HG03064 (cell line): Measurements from ENCODE around the gene UBASH3B.

ENCODE experiments used
- ATAC-seq: cut with Tn5 transposase; IDR thresholded peaks from one replicate; pipeline ENCODE4 v1.9.1; 2021; ENCODE audit warnings: low read depth; ENCODE audit not compliant: unreplicated experiment

Gene UBASH3B

DNA sequence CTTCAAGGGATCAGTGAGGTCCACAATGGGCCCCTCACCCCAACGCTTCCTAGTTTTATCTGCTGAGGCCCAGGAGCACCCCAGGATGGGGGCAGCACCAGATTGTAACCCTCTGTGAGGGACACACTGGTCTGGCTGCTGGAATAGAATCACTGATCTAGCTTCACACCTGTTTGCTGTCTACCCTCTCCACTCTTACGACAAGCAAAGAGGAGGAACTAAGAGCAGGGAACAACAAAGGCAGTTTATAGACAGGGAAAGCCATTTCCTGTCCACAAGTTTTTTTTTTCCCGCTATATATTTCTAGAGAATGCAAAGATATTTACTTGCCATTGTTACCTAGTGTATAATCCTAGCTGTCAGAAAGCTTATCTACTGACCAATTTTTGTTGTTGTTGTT, 121.8 kb downstream of the UBASH3B start:
- ATAC-seq = no peak

- no peak for ATAC-seq
These were observed 122.6 kb downstream of the UBASH3B start for GRCh38 chr11:122778148-122778547.

- ATAC-seq = no peak
These were observed 123.6 kb downstream of the UBASH3B start for GRCh38 chr11:122779047-122779629.

- ATAC-seq = no peak
These were observed 124.9 kb downstream of the UBASH3B start for GRCh38 chr11:122780296-122780949.

DNA sequence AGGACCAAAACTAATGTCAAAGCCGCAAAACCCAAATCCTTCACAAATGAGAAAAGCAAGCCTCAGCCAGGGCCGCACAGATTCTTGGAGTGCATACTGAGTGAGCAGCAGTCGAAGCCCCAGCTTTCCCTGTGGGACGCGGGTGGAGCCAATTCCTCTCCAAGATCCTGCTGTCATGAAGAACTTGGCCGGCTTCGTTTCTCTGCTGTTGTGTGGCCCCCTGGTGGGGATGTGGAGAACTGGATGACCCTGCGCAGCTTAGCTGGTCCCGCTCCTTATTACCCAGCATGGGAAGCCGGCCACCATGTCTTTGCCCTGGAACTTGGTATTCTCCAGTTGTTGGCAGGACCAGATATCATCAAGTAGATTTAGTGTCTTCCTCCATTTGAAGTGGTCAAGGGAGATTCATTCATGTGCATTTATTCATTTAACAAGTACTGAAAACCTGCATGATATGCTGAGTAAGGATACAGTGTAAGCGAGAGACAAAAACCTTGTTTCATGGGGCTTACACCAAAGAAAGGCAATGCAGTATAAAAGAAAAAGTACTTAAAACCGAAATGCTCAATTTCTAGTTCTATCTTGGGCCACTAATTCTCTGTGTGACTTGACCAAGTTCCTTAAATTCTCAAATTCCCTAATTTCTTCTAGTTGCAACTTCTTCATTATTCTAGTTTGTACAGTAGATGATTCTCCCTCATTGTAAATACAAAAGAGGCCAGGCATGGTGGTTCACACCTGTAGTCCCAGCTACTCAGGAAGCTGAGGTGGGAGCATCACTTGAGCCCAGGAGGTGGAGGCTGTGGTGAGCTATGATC, 126.1 kb downstream of the UBASH3B start:
- no peak for ATAC-seq

DNA sequence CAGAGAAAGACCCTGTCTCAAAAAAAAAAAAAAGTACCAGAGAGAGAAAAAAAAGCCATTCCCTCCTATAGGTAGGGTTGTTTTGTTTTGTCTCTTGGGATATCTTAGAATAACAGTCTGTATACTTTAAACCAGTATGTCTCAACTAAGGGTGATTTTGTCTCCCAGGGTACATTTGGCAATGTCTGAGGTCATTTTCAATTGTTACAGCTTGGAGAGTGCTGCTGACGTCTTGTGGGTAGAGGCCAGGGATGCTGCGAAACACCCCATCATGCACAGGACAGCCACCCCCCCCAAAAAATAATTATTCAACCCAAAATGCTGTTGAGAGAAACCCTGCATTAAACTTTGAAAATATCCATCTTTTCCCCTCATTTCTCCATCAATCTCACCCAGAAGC, 126.7 kb downstream of the UBASH3B start:
- no peak for ATAC-seq

- ATAC-seq = no peak
These were observed 128.9 kb downstream of the UBASH3B start for GRCh38 chr11:122784325-122784955.

DNA sequence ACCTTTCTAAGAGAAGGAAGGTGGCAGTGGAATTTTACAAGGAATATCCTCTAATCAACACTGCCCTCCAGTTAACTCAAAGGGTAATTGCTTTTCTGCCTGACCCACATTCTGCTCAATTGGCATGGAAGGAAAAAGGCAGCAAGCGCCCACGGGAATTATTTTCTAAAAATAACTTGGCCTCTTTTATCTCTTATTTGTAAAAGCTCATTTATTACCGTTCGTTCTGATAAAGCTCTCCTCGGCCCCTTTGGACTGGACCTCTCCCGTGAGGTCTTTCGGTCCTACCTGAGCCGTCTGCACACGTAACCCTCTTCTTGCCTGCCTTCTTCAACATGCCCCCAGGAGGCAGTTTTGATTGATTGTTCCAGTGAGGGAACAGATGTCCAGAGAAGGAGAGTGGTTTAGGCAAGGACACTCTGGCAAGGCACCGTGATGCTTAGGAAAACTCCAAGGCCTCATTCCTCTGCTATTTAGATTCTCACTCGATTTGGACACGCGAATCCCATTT, 129.6 kb downstream of the UBASH3B start:
- ATAC-seq = no peak

DNA sequence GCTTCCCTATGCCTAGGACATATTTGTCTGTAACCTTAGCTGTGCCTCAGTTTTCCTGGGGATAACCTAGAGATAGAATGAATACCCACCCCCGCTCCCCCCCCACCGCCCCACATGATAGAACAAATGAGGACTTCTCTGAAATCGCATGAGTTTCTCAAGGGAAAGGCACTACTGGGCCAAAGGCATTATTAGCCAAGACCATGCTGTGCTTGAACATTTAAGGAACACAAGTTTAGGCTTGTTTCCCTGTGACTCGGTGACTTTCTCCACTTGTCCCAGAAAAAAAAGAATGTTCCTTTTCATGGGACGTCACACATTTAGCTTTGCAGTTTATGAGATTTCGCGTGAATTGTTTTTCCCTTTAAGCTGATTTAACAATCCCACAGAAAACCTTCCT, 131.4 kb downstream of the UBASH3B start:
- no peak for ATAC-seq

GRCh38 chr11:122788781-122789535, 133.4 kb downstream of the UBASH3B start:
- ATAC-seq = no peak

- ATAC-seq = no peak
These were observed 134.4 kb downstream of the UBASH3B start for GRCh38 chr11:122789907-122790306.

DNA sequence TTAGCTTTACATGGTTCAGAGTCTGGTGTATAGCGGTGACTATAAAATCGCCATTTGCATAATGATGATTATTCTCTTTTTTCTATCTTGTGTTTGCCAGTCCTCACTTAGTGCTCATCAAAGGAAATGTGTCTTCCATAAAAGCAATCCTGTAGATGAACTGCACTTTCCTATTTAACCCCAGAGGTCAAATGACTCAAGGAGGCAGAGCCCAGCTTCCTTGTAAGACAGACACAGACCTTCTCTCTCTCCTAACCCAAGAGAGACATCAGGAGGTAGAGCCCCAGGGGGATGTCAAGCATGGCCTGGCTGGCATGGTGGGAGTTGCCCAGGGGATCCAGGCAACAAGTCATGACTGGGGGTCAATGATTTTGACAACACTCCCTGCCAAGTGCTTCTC, 135.9 kb downstream of the UBASH3B start:
- ATAC-seq = no peak

DNA sequence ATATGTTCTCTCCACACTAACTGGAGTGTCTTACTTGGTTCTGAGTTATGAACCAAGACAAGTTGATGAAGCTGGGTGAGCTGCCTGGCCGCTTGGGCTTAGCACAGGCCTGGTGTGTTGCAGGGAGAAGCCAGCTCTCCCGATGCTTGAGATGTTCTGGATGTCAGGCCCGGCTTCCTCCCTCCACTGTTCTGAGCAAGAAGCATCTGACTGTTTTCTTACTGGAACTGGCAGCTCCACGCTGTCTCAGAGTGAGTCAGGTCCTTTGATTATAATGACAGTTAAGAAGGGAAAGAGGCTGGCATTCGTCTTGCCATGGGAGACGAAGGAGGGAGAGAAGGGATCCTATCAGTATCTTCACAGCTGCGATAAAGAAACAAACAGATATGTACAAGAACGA, 136.3 kb downstream of the UBASH3B start:
- no peak for ATAC-seq

- no peak for ATAC-seq
These were observed 138.0 kb downstream of the UBASH3B start for GRCh38 chr11:122793515-122793914.

GRCh38 chr11:122795307-122795706, 139.8 kb downstream of the UBASH3B start:
- ATAC-seq = no peak

- peak; percentile 76 for ATAC-seq
These were observed 140.7 kb downstream of the UBASH3B start for GRCh38 chr11:122796128-122796717.

DNA sequence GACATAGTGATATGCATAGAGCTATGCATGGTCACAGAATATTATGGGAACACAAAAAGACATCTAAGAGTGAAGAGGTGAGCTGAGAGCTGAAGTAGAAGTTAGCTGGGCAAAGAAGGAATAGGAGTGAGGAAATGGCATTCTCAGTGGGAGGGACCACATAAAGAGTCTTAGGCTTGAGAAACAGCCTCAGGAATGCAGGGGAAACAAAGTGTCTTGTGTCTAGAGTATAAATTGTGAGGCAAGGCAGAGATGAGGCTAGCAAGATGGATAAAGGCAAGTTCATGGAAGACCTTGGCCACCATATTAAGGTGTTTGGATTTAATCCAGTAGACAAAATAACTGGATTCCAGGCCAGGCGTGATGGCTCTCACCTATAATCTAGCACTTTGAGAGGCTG, 142.1 kb downstream of the UBASH3B start:
- ATAC-seq = no peak

GRCh38 chr11:122799406-122800105, 144.0 kb downstream of the UBASH3B start:
- no peak for ATAC-seq

- no peak for ATAC-seq
These were observed 147.4 kb downstream of the UBASH3B start for GRCh38 chr11:122802876-122803275.
